GM18499 (cell line): ENCODE results near the gene THSD4.
"Not testable (repeated sequence)": the region's sequence is repeated elsewhere in the genome, so short reads cannot be mapped to it uniquely, and the experiment has no call there.

Source experiments
- ATAC-seq: cut with Tn5 transposase; IDR thresholded peaks from one replicate; pipeline ENCODE4 v1.9.1; 2021; ENCODE audit warnings: moderate number of reproducible peaks; ENCODE audit not compliant: insufficient read depth, unreplicated experiment

The THSD4 gene

DNA sequence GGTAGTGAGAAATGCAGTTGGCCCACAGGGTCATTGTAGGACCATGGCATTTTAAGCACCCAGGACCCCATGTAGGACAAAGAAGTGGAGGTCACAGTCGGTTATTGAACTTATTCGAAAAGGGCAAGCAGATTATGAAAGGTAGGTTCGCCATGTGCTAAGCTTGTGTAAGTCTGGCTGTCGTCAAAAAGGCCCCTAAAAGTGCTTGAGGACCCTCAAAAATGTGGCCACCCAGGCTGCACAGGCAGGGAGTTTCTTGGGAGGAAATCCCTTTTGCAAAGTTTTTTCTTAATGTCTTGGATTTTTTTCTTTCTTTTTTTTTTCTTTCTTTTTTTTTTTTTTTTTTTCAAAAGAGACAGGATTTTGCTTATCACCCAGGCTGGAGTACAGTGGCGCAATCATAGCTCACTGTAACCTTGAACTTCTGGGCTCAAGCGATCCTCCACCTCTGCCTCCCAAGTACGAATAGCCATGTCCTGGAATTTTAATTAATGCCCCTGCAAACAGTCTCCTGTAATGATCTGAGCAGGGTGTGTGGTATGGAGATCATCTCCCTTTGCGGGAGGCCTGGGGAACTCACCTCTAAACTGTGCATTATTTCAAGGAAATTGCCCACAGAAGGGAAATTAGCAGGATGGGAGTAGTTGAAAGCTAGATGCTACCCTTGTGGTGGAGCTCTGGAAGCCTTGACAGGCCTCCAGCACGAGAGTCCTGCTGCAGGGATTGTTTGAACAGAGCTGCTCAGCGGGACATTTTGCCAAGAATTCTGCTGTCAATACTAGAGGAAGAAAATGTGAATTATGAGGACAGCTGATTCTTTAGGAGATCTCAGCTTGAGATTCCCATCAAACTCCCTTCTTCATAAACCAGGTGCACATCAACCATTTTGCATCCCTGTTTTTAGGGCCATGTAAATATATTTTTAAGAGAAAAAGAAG lies 28.4 kb downstream of the THSD4 start:
- no peak for ATAC-seq

DNA sequence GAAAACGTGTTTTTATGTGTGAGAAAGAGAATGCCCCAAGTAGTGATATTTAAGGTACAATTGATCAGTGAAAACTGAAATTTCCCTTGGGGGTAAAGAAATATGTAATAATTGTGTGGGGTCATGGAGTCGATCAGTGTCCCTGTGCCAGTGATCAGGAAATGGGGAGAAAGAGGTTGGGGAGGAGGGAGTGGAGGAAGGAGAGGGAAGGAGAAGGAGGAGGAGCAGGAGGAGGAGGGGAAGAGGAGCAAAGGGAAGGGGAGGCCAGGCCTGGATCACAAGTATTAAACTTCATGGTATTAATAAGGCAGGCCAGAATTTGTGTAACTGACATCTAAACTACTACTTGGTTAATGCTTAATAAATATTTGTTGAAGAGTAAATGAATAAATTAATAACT lies 30.4 kb downstream of the THSD4 start:
- ATAC-seq = no peak

DNA sequence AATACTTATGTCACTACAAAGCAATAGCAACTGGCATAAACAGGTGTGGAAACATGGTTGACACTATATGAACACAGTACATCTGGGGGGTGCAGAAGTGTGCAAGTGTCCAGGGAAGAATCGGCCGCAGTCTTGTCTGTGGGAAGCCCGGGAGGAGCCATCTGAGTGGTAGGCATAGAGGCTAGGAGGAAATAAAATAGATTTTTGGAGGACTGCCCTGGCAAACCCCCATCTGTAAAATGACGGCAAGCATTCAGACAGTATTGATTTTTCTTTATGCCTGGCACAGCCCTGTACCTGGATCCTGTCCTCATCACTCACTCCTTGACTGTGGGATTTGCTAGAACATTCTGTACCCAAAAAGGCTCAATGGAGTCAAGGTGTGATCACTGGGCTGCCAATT lies 31.3 kb downstream of the THSD4 start:
- ATAC-seq = no peak

DNA sequence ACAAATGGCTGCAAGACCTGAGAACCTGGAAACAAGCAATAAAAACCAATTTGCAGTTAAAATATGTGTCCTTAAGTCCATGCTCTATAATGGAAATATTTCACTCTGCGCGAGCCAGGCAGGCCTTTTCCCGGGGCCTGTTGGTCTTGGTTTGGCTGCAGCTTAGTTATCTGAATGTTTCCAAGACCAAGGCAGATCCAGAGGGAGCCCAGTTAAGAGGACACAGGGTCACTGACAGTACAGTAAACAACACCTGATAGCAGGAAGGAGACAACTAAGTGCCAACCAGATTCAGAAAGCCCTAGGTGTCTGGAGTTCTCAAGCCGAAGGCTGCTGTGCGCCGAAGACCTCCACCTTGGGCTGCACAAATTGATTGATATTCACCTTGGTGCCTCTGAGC lies 32.8 kb downstream of the THSD4 start:
- no peak for ATAC-seq

DNA sequence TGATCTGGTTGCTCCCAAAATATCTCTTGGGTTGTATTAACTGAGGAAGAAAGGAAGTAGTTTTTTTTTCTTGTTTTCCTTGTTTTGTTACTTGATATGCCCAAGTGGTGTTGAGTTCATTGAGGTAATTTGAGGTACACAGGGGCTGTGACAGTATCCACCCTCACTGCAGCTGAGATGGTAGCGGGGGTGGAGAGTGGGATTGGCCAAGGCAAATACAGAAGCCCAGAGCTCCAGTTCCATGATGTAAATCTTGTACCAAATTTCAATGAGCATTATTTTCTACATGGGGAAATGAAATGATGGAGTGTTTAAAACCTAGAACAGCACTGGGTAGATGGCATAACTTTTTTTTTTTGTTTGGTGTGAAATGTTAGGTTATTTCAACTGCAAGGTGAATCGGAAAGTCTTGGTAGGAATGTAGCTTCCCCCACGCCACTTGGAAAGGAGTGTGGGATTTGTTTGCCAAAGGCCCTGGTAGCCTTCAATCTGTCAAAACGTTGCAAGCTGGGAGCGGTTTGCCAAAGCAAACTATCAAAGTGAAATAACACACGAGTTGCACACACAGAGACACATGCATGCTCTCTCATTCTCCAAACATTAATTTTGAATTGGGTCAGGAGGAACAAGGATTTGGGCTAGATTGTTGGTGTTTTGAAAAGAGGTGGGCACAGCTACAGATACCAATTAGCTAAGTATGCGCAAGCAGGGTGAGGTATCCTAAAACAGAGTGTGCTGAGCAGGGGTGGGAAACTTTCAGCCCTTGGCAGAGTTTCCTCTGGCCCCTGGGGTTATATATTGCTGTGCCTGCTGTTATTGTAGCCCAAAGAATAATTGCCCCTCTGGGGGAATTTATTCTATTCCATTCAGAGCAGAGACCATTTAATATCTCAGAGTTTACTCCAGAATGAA lies 34.6 kb downstream of the THSD4 start:
- ATAC-seq = no peak

DNA sequence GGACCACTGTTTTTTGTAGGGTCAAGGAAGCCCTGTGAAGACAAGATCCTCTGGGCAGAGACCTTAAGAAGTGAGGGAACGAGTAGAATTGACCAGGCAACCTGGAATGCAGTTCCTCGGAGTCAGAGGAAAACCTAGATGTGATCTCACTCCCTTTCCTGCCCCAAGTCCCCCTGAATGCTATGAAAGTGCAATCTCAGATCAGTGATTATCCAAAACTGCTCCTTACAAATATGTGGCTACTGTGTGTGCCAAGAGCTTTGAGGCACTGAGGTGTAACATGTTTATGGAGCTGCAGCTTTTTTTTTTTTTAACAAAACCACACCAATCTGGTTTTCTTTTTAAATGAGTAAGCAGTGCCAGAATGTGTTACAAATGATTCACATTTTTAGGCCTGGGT lies 35.8 kb downstream of the THSD4 start:
- no peak for ATAC-seq

DNA sequence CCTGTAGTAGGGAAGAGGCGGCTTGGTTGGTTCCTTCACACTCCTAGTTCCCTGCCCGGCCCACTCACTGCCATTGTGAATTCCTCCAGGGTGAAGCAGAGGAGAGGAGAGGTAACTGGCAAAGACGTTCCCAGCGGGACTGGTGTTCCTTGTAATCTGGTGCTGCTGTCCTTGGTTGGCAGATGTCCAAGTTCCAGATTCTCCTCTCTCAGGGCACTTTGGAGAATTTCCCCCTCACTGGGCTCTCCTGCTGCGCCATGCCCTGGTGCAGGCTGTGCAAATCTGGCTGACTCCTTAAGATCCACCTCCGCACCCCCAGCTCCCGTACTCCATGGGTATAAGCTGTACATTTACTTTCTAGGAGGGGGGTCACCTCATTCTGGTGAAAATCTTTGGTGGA lies 37.3 kb downstream of the THSD4 start:
- no peak for ATAC-seq

DNA sequence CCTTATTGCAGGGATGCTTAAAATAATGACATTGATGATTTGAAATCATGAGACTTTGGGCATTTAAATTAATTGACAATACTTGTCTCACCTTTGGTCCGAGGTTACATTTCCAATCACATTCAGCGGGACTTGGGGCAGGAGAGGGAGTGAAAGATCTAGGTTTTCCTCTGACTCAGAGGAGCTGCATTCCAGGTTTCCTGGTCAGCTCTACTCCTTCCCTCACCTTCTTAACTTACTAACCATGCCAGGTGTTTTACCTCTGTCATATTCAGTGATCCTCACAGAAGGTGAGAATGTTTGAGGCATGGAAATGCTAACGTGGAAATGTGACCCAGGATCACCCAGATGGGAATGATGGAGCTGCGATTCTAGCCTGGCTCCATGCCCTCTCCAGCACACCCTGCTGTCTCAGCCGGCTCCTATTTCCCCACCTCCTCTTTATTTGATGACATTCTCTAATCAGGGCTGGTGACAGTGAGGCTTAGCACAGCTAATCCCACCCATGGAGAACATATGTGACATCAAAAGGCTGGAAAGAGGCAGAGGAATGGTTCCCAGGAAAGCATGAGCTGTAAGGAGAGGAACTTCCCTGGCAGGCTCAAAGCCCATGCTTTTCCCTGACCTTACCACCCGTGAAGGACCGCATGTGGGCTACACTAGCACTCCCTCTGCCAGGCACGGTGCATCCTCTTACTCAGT lies 38.7 kb downstream of the THSD4 start:
- ATAC-seq = no peak

DNA sequence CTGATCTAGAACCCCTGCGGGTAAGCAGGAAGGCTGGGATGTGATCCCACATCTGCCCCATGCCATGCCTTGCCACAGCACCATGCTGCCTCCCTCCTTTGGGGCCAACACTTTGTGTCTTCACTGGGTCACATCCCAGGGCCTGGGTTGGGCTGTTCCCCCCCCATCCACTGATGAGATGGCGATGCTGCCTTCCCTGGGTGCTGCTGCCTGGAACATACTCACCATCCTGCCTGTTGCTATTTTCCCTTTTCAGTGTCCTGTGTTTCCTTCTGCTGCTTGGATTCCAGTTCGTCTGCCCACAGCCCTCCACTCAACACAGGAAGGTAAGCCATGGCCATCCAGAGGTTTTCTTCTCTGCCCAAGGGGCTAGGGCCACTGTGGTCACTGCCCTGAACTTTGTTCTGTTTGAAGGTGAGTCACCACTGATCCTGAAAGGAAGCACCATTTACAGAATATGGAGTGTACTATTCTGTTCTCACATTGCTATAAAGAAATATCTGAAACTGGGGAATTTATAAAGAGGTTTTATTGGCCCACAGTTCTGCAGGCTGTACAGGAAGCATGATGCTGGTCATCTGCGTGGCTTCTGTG lies 39.4 kb downstream of the THSD4 start:
- no peak for ATAC-seq

DNA sequence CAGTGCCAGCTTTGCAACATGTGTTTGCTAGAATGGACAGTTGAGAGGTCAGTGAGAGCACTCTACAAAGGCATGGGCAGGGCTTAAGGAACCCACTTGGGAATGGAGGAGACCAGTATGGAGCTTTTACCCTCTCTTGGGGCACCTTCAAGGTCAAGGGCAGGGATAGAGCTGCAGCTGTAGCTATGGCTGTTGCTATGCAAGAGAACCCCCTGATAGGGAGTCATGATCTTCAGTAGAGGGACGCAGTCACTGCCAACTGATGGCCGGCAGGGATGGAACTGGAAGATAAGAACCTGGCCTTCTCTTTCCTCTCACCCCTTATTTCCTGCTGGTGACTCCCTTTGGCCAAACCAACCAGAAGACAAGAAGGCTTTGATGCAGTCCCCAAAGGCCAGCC lies 40.3 kb downstream of the THSD4 start:
- ATAC-seq = no peak

DNA sequence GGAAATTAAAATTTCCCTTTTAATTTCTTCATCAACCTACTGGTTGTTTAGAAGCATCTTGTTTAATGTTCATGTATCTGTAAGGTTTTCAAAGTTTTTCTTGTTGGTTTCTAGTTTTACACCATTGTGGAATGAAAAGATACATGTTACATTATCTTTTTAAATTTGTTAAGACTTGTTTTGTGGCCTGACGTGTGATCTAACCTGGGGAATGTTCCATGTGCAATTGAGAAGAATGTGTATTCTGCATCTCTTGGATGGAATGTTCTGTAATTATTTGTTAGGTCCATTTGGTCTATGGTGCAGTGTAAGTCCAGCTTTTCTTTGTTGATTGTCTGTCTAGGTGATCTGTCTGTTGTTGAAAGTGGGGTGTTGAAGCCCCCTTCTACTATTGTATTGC lies 45.7 kb downstream of the THSD4 start:
- no peak for ATAC-seq

DNA sequence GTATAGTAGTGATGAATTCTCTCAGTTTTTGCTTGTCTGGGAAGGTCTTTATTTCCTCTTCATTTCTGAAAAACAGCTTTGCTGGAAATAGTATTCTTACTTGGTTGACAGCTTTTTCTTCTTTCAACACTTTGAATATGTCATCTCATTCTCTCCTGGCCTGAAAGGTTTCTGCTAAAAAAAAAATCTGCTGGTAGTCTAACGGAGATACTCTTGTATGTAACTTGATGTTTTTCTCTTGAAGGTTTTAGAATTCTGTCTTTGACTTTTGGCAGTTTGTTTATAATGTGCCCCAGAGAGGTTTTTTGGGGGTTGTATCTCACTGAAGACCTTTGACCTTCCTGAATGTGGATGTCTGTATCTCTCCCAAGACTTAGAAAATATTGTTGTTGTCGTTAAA lies 47.0 kb downstream of the THSD4 start:
- no peak for ATAC-seq

DNA sequence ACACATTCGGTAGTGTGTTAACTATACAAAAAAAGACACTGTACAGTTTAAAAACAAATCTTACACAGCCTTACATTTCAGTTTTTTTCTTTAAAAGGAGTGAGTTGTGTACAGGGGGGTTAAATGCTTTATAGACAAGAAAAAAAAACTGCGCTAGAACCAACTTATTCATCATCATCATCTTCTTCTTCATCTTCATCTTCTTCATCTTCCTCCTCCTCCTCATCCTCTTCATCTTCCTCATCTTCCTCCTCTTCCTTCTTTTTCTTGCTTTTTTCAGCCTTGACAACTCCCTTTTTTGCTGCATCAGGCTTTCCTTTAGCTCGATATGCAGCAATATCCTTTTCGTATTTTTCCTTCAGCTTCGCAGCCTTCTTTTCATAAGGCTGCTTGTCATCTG lies 49.3 kb downstream of the THSD4 start:
- ATAC-seq = not testable (repeated sequence)

DNA sequence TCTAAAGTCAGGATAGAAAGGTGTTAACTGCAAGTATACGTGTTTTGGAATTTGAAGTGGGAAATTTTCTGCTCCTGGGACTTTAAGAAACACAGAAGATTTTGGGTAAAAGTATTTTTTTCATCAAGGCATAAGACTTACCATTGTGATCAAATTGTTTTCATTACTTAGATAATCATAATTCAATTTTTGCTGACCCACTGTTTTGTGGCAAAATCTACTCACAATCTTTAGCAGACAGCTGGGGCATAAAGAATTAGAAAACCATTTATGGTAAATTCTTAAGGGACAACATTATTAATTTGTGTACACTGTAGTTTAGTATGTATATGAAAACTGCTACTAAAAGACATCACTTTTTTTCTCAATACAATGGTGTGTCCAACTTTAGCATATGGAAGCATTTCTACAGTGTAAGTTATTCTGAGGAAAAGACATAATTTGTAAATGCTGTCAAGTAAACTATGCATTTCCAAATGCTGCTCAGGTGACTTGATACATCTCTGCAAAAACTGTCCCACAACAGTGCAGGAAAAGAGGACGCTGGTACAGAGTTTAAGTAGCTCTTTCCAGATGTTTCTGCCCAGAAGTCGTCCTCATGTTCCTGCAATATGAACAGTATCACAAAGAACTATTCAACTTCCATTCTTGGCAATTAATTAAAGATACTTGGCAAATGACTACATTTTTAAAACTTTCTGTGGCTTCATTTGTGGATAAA lies 52.3 kb downstream of the THSD4 start:
- no peak for ATAC-seq

DNA sequence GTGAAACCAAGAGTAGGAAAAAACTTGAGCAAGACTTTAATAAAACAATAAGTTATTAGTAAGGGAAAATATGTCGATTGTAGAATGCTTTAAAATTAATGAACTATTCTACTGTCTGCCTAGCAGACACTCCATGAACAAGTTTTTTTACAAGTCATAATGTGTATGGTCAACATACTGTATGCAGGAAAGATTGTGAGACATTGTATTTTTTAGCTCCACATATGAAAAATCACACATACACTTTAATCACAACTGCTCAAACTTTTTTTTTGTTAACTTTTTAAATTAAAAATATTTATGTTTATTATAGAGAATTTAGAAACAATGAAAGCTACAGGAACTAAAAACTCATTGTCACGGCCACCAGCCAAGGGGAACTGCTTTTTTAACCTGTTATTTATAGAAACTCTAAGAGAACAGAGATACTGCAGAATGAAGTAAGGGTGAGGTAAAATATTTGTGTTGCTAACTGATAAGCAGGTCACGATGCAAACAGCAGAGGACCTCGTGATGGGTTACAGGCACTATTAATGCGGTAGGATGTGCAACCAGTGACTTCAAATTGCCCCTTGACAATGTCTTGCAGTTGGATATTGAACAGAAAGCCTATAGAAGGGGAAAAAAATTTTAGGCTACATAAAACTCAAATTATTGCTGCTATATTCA lies 53.0 kb downstream of the THSD4 start:
- no peak for ATAC-seq

DNA sequence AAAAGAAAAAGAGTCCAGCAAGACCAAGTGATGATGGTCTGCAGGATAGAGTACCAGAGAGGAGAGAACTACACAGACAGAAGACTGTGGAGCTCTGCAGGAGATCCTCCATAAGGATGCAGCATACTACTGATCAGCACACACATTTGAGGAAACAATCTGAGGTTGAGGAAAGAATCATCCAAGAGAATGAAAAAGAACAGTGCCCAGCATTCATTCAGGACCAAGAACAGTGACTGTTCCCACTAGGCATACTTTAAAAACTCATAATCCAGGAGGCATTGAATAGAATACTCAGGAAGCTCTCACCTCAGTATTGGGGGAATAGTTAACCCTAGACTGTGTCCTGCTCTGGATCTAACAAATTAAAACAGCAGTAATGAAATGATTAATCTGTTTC lies 54.9 kb downstream of the THSD4 start:
- no peak for ATAC-seq

DNA sequence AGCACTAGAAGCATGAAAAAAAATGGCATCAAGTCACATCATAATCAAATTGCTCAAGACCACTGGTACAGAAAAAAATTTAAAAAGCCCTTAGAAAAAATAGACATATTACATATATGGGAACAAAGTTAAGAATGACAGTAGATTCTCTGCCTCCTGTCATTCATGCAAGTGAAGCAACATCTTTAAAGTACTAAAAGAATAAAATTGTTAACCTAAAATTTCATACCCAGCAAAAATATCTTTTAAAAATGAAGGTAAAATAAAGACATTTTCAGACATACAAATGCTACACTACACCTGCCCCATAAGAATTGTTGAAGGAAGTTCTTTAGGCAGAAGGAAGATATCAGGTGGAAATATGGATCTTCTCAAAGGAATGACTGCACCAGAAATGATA lies 55.9 kb downstream of the THSD4 start:
- ATAC-seq = no peak

DNA sequence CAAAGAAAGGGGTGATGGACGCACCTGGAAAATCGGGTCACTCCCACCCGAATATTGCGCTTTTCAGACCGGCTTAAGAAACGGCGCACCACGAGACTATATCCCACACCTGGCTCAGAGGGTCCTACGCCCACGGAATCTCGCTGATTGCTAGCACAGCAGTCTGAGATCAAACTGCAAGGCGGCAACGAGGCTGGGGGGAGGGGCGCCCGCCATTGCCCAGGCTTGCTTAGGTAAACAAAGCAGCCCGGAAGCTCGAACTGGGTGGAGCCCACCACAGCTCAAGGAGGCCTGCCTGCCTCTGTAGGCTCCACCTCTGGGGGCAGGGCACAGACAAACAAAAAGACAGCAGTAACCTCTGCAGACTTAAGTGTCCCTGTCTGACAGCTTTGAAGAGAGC lies 59.1 kb downstream of the THSD4 start:
- not testable (repeated sequence) for ATAC-seq
